GM12891 (cell line): Measurements from ENCODE around the gene TLK1.

ENCODE experiments used
- PAX5 ChIP-seq: IDR thresholded peaks from 2 replicates; pipeline ENCODE4 v1.6.1; 2011; ENCODE audit warnings: low read length, moderate library complexity, mild to moderate bottlenecking; ENCODE audit not compliant: insufficient read depth, severe bottlenecking
- POLR2A ChIP-seq: IDR thresholded peaks from 2 replicates; pipeline ENCODE4 v1.6.1; 2011; ENCODE audit warnings: low read depth, low read length, control low read depth
- POLR2AphosphoS5 ChIP-seq: IDR thresholded peaks from 2 replicates; pipeline ENCODE4 v1.6.1; 2011; ENCODE audit warnings: low read depth, low read length, control low read depth
- SPI1 ChIP-seq: IDR thresholded peaks from 2 replicates; pipeline ENCODE4 v1.6.1; 2011; ENCODE audit warnings: low read depth, low read length, control low read depth

DNA sequence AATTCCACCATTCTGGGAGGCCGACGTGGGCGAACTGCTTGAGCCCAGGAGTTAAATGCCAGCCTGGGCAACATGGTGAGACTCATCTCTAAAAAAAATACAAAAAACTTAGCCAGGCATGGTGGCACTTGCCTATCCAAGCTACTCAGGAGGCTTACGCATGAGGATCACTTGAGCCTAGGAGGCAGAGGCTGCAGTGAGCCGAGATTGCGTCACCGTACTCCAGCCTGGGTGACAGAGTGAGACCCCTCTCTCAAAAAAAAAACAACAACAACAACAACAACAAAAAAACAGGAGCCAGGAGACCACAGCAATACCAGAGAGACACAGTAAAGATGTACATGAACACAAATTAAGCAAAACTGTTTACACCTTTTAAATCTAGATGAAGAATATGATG, 52.9 kb downstream of the TLK1 start:
- TF ChIP-seq SPI1 (no peak), POLR2AphosphoS5 (no peak), POLR2A (no peak), PAX5 (no peak)
